GM18498 (cell line): ENCODE data around the gene FUT7.

ENCODE experiments used
- ATAC-seq: cut with Tn5 transposase; IDR thresholded peaks from one replicate; pipeline ENCODE4 v1.9.1; 2021; ENCODE audit warnings: mild to moderate bottlenecking, moderate library complexity; ENCODE audit not compliant: unreplicated experiment

The FUT7 gene

DNA sequence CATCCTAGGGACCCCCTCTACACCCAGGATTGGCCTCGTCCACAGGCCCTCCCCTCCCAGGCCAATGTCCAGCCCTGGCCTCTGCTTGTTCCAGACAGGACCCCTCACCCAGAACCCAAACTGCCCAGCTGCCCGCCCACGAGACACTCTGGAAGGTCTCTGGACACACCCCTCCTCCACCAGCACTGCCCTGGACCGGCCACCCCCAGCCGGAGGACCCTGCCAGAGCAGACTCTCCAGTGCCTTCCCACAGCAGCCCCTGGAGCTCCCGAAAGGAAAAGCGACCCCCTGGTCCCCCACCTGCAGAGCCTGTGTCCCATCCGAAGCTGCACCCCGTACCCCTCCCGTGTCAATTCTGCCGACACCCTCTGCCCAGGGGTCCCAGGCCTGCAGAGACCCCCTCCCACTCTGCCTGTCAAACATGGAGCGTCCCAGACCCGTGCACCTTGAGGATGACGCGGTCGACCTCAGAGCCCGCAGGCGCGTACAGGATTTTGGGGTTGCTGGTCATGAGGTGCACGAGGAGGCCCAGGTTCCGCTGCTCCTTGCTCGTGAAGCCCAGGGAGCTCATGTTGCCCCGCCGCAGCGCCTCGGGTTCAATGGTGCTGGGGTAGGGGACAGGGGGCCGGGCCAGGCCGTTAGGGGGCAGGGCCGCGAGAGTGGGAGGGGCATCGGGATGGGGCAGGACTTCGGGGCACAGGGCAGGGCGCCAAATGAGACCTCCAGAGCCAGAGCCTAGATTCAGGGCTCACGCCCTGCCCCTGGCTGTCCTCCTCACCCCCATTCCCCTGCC is 11.8 kb downstream of the FUT7 start:
- ATAC-seq, result no peak

- ATAC-seq, result no peak
These were observed 12.9 kb downstream of the FUT7 start for GRCh38 chr9:137018761-137019559.

DNA sequence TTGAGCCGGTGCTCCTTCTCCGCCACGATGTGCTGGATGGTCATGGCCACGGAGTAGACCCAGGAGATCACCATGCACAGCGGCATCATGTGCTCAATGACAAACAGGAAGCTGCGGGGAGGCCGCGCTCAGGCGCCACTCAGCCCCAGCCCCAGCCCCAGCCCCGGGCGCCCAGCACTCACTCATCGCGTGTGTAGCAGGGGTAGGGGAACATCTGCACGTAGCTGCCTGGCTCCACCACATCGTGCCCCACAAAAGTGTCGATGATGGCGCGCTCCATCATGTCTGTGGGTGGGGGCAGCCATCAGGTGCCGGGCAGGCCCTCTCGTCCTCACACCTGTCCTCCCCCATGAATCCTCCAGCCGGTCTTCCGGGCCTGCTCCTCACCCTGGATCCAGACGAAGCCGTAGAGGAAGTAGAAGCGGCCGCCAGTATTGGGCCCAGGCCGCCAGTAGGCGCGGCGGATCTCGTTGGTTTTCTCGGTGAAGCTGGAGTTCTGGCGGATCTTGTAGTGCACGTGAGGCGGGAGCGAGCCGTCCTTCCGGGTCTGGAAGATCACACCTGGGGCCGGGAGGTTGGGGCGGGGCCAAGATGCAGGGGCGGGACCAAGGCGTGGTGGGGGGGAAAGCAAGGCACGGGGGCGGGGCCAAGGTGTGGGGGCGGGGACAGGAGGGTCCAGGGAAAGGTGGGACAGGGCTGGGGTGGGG is 13.9 kb downstream of the FUT7 start:
- no peak for ATAC-seq

DNA sequence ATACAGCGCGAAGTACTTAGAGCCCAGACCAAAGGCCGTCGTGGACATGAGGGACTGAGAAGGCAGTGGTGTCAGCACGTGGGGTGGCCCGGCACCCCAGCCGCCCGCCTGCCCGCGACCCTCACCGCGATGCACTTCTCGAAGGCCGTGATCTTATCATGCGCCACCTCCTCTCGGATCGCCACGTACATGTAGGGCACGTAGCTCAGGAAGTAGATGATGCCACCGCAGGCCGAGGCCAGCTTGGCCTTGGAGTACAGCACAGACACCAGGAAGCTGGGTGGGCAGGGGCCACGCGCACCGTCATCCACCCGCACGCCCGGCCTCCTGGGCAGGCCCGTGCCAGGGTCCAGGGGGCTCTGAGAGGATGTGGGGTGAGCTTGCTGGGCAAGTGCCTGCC is 14.8 kb downstream of the FUT7 start:
- no peak for ATAC-seq

GRCh38 chr9:137016436-137016835 is 15.5 kb downstream of the FUT7 start:
- ATAC-seq, result no peak

DNA sequence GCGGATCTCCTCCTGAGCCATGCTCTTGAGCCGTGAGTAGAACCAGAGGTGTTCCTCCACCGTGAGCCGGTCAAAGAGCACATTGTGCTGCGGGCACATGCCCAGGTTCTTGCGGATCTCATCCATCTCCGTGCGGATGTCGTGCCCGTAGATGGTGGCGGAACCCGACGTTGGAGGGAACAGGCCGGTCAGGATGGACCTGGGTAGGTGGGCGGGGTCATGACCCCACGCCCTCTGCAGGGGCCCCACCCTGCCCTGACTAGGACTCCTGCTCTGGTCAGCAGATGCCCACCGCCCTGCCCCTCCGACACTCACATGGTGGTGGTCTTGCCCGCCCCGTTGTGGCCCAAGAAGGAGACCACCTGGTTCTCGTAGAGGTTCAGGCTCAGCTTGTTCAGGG is 15.9 kb downstream of the FUT7 start:
- ATAC-seq, result no peak

DNA sequence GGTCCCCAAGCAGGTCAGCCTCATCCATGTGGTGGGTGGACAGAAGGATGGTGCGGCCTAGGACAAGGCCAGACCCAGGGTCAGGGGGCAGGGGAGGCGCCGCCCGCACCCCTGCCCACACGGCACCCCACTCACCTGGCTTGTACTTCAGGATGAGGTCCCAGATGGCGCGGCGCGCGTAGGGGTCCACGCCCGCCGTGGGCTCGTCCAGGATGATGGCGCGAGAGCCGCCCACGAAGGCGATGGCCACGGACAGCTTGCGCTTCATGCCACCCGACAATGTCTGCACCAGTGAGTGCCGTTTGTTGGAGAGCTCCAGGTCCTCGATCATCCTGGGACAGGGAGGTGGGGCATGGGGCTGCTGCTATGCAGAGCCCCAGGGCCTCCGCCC is 16.4 kb downstream of the FUT7 start:
- ATAC-seq, result no peak

DNA sequence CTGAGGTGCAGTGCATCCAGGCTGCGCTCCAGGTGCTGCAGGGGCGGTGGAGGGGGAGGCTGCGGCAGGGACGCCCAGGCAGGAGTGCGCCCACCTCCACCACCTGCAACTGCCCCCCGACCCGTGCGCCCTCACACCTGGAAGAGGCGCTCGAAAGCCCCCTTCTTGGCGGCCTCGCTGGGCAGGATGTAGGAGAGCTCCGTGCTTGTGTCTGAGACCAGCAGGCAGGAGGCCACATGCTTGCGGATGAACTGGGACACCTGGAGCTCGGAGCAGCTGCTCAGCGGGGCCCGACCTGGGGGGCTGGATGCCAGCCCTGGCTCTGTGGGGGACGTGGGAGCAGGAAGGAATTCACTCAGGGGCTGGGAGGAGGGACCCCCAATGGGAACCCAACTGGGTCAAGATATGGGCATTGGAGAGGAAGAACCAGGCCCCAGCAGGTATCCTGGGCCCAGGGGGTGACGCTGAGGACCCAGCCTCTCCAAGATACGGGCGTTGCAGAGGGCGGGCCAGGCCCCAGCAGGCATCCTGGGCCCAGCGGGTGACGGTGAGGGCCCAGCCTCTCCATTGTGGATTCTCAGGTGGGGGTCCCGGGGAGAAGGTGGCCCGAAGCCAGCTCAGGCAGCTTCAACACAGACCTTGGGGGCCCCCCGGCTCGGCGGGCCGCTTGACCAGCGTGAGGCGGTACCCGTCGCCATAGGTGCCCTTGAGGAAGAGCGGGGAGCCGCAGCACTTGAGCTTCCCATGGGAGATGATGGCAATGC is 16.9 kb downstream of the FUT7 start:
- ATAC-seq, result no peak

DNA sequence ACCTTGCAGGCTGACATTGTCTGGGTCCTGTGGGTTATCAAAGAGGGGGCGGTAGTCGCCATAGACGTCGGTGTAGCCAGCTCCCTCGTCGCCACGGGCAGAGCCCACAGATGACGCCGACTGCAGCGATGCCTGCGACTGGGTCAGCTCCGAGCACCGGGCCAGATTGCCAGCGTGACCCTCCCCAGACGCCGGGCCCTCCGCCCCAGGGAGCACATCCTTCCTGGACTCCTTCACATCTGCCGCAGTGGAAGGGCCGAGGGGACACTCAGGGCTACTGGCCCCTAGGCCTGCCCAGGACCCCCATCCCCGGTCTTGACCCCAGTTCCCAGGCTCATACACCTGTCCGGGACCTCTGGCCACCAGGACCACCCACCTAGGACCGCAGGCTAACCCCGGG is 17.7 kb downstream of the FUT7 start:
- no peak for ATAC-seq

DNA sequence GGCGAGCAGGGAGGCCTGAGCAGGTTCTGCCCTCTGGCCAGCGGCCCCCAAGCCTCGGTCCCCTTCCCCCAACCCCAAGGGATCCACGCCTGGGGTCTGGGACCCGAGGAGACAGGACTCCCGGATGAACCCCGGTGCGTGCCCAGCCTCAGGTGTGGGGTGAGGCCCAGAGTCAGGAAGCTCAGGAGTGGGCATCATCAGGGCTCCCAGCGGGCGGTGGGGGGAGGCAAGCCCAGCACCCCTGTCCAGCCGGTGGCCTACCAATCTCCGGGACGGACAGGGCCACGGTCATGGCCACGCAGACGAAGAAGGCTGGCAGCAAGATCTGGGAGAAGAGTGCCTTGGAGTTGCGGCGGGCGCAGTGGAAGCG is 18.3 kb downstream of the FUT7 start:
- no peak for ATAC-seq

DNA sequence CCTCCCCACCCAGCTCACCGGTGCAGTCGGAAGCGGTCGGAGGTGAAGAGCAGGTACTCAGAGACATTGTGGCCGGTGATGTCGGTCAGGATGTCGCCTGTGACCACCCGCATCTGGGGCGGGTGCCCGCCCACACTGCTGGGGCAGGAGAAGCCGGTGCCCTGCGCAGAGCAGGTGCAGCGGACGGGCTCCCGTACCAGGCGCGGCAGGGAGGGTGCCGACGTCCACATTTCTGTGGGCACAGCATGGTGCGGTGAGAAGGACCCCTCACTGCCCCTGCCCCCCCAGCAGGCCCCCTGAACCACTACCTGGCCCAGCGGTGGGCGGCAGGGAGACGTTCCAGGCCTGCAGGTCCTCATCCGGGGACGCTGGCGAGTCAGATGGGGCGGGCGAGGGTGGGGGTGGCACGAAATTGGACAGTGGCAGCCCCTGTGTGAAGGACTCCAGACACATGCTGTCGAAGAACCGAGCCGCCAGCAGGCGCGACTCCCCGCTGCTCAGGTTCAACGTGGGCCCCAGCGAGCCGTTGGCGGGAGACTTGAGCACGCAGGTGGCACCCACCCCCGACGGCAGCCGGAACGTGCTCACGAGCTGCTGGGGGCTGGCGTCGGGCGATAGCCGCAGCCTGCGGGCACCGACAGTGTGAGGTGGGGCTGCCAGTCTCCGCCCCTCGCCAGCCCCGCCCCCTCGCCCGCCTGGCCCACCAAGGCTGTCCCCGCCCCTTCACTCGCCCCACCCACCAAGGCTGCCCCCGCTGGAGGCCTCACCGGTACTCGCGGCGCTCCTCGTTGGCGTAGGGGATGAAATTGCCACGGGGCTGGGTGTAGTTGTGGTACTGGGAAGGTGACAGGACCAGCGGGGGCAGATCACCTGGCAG is 19.0 kb downstream of the FUT7 start:
- ATAC-seq, result no peak

GRCh38 chr9:137011907-137012675 is 19.8 kb downstream of the FUT7 start:
- no peak for ATAC-seq

DNA sequence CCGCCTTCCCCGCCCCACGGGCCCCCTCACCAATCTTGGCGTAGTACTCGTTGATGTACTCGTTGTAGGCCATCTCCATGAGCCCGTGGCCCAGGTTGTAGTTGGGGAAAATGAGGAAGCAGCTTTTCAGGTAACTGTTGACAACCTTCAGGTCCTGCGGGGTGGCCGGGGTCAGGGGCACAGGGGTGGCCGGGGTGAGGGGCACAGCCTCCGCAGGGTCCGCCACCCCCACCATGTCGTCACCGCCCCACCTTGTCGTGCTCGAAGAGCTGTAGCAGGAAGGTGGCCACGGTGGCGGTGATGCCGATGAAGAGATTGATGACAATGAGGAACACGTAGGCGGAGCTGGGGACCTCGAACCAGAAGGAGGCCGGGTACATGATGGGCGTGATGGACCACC is 20.7 kb downstream of the FUT7 start:
- ATAC-seq, result no peak

DNA sequence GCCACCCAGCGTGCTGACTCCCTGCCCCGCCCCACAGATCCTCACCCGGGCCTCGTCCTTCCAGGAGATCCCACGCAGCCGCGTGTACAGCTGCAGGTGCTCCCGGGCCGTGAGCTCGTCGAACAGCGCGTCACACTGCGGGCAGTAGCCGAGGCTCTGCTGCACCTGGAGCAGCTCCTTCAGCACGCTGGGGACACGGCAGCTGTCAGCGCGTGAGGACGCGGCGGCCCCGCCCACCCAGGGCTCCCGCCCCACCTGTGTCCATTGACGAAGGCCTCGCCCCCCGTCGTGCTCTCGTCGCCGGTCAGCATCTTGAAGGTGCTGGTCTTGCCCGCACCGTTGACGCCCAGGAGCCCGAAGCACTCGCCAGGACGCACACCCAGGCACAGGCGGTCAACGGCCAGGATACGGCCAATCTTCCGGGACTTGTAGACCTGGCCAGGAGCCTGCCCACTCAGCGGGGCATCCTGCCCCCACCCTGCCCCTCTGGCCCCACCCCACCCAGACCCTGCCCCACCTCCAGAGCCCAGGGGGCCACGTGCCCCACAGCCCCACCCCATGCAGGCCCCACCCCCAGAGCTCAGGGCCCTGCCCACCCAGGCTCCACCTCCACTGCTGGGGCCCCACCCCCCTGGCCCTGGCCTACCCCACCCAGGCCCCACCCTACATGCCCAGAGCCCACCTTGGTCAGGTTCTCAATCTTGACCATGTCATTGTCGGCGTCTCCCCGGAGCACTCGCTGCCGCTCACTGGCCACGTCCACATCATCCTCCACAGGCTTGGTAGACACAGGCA is 21.8 kb downstream of the FUT7 start:
- ATAC-seq, result no peak

DNA sequence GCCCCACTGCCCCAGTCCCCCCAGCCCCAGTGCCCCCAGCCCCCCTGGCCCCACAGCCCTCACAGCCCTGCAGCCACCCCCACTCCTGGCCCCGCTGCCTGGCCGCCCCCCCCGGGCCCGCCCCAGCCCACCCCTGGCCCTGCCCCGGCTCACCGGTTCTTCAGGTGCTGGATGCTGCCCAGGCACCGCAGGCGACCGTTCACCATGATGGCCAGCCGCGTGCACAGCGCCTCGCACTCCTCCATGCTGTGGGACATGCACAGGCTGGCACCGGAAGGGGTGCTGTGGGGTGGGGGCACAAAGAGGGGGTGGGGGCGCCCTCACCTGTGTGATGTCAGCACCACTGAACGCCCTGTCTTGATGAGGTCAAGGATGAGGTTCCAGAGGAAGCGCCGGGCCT is 22.7 kb downstream of the FUT7 start:
- ATAC-seq, result no peak

GRCh38 chr9:137008312-137008711 is 23.6 kb downstream of the FUT7 start:
- no peak for ATAC-seq

DNA sequence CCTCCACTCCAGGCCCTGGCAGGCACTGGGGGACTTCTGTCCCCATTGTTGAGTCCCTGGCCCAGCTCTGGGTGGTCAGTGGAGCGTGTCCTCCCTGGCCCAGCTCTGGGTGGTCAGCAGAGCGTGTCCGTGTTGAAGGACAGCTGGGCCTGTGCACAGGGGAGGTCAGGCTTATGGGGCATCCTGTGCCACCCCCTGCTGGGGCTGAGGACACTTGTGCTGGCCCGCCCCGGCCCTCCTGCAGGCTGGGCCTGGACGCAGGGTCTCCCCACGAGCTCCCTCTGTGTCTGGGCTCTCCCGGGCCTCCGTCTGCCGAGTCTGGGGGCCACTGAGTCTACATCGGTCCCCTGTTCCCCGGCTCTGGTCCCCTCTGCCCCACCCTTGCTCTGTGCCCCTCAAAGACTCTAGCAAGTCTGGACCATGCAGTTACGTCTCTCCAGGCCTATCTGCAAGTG is 24.0 kb downstream of the FUT7 start:
- no peak for ATAC-seq

GRCh38 chr9:137007108-137007815 is 24.6 kb downstream of the FUT7 start:
- ATAC-seq, result no peak
